Activated CD8-positive, alpha-beta T cell treated with anti-CD3 and anti-CD28 coated beads, Interleukin-2, amount 10 ng/mL, durations not matched to agents 7 days and 5 days (primary cell): ENCODE data around the gene DGCR6L. TPM values are rescaled to one million over a fixed set of nuclear protein-coding genes. Genes with fewer than 3 reads are reported as not detected.
"Not testable (repeated sequence)": the region's sequence is repeated elsewhere in the genome, so short reads cannot be mapped to it uniquely, and the experiment has no call there.

Experiments
- ATAC-seq: fragments of 150-1000 bp; cut with Tn5 transposase; one replicate; pipeline ENCODE4 v1.10.0; 2021; ENCODE audit warnings: moderate library complexity
- CTCF ChIA-PET: fragments of 350-600 bp; sonication (Branson Sonifier 250); formaldehyde crosslinking; loops from one replicate; lab custom pipeline; 2021; ENCODE audit warnings: antibody characterized with exemption; lab: Charles Lee
- POLR2A ChIA-PET: fragments of 350-600 bp; sonication (Branson Sonifier 250); formaldehyde crosslinking; loops from one replicate; lab custom pipeline; 2021; ENCODE audit warnings: antibody characterized with exemption; lab: Charles Lee
- DNase-seq: peaks from one replicate; pipeline ENCODE4 v3.0.0-alpha.2; 2020
- H3K27ac Mint-ChIP-seq: one replicate; pipeline ENCODE4 v1.8.0; 2021; ENCODE audit warnings: mild to moderate bottlenecking, mixed read lengths
- H3K27me3 Mint-ChIP-seq: one replicate; pipeline ENCODE4 v1.8.0; 2021; ENCODE audit warnings: low read depth, mixed read lengths
- H3K36me3 Mint-ChIP-seq: one replicate; pipeline ENCODE4 v1.8.0; 2021; ENCODE audit warnings: low read depth, mixed read lengths
- H3K4me1 Mint-ChIP-seq: one replicate; pipeline ENCODE4 v1.8.0; 2021; ENCODE audit warnings: low read depth, mixed read lengths
- H3K4me3 Mint-ChIP-seq: one replicate; pipeline ENCODE4 v1.8.0; 2021; ENCODE audit warnings: mild to moderate bottlenecking, mixed read lengths
- H3K9me3 Mint-ChIP-seq: one replicate; pipeline ENCODE4 v1.8.0; 2022; ENCODE audit warnings: mixed read lengths; ENCODE audit not compliant: insufficient read depth
- total RNA-seq, 2 experiments: library from RNA; stranded (reverse); gene quantifications; one replicate each; pipeline ENCODE4 v1.2.3, GENCODE V29; 2021

DGCR6L gene
- total RNA-seq, 2 experiments from 2014 or later: 50.4 to 56.3 TPM

DNA sequence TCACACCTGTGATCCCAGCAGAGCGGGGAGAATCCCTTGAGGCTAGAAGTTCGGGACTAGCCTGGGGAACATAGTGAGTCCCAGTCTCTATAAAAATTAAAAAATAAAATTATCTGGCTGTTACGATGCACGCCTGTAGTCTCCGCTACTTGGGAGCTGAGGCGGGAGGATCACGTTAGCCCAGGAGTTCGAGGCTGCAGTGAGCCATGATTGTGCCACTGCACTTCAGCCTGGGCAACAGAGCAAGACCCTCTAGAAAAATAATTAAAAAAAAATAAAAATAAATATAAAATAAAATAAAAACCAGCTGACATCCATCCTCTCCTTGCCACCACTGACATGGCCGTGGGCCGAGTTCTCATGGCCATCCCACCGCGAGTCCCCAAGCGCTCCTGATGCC lies 44.0 kb downstream of the DGCR6L start:
- peaks cover 3% of the 10 kb centered on the region for H3K27me3 Mint-ChIP-seq
- no peaks in the 10 kb centered on the region for H3K9me3 Mint-ChIP-seq
- POLR2A ChIA-PET: no interaction called here
- no peak overlapping the region for H3K4me3 Mint-ChIP-seq
- peaks cover 3% of the 10 kb centered on the region for H3K4me1 Mint-ChIP-seq
- DNase-seq (no peak), ATAC-seq (no peak)
- CTCF ChIA-PET: no interaction called here
- no peaks in the 10 kb centered on the region for H3K36me3 Mint-ChIP-seq
- H3K27ac Mint-ChIP-seq: no peak overlapping the region

DNA sequence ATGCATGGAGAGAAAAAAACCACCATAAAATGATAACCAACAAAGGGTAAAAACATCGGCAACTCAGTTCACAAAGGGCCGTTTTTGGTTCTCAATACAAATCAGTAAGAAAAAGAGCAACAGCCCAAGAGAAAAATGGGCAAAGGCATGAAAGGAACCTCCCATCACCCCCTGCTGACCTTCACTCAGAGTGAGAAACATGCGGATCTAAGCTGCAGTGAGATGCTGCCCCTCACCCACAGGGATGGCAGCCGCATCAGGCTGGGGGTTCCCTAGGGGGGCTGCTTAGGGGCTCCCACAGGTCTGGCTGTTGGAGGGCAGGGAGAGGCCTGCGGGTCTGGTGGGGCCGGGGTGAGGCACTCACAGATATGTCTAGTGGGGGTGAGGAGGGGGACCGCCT lies 44.5 kb downstream of the DGCR6L start:
- H3K4me1 Mint-ChIP-seq, POLR2A ChIA-PET, CTCF ChIA-PET, H3K4me3 Mint-ChIP-seq, DNase-seq, H3K27ac Mint-ChIP-seq, H3K9me3 Mint-ChIP-seq, H3K27me3 Mint-ChIP-seq, H3K36me3 Mint-ChIP-seq, ATAC-seq: not testable (repeated sequence)

DNA sequence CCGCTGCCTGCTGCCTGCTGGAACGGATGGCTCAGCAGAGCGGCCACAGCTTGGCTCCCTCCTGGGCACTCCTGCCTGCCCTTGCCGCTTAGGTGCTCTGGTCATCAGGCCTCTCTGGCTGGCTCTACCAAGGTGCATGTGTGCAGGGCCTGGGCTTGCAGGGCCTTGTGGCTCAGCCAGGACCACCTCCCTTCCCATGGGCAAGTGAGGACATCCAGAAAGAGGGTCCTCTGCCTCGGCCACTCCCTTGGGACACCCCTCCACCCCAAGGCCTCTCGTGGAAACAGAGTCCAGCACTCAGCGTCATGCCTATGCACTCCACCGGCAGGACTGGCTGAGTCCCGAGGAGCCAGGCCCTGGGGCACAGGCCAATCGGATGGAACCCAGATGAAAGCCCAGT lies 45.5 kb downstream of the DGCR6L start:
- ATAC-seq, H3K4me1 Mint-ChIP-seq, H3K36me3 Mint-ChIP-seq, H3K27me3 Mint-ChIP-seq, H3K27ac Mint-ChIP-seq, DNase-seq, CTCF ChIA-PET, H3K9me3 Mint-ChIP-seq, H3K4me3 Mint-ChIP-seq: not testable (repeated sequence)
- POLR2A ChIA-PET: interaction anchor here (0.6 kb wide), 1 partner anchor 10 kb away, joined by 3 read pairs; no protein-coding TSS in a partner anchor

DNA sequence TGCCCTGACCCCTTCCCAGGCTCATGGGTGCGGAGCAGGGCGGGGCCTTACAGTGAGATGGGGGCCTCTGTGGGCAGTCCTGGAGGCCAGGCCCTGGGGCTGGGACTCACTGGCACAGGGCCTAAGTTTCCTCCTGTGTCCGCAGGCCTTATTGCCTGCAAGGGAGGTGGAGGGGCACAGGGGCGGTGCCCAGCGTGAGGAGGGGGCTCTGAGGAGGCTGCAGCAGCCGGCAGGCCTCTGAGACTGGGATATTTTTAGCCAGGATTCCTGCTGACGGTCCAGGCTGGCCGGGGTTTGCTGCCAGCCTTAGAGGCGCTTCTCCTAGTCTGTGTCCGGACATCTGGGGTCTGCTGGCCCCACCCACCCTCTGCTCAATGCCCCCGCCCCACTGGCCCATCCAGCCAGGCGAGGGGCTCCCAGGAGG lies 46.1 kb downstream of the DGCR6L start:
- no peak overlapping the region for H3K27ac Mint-ChIP-seq
- DNase-seq: no peak
- ATAC-seq: no peak
- H3K27me3 Mint-ChIP-seq: peaks cover under 1% of the 10 kb centered on the region
- H3K4me3 Mint-ChIP-seq: no peak overlapping the region
- ChIA-PET POLR2A (interaction anchor here (0.6 kb wide), 1 partner anchor 11 kb away, joined by 3 read pairs; no protein-coding TSS in a partner anchor), CTCF (interaction anchor here (1.1 kb wide), 1 partner anchor 117 kb away, joined by 3 read pairs; no protein-coding TSS in a partner anchor)
- H3K9me3 Mint-ChIP-seq: no peaks in the 10 kb centered on the region
- H3K4me1 Mint-ChIP-seq: peaks cover 2% of the 10 kb centered on the region
- H3K36me3 Mint-ChIP-seq: no peaks in the 10 kb centered on the region

DNA sequence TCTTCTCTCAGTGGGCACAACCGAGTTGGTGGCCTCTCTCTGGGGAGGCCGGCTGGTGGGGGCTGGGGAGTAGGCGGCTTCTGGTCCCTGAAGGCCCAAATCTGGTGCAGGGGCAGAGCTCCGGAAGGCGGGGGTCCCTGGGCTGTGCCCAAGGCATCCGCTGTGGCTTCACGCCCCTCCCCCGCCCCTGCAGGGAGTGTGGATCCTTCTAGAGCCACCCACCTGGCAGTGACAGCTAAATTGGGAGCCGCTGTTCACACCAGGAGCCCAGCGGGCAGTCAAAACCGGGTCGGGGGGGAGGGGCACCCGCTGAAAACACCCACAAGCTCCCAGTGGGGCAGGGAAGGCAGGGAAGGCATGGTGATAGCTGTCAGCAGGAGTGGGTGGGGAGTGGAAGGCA lies 47.2 kb downstream of the DGCR6L start:
- Mint-ChIP-seq H3K27ac (no peak overlapping the region), H3K9me3 (no peaks in the 10 kb centered on the region)
- CTCF ChIA-PET: interaction anchor here (1.1 kb wide), 1 partner anchor 116 kb away, joined by 3 read pairs; no protein-coding TSS in a partner anchor

DNA sequence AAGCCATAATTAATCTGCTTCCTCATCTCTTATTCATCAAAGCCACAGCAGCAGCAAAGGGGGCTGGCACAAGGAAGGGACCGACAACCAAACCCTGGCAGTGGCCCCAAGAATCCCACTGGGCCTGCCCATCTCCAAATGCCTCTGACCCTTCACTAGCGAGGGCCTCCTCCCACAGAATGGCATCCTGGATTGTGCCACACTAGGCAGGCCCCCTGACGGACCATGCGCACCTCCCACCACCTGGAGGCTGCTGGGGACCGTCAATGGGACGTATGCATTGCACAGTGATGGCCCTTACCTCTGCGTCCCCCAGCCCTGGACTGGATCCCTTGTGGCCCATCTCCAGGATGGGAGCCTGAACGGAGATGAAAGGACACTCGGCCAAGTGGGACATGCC lies 47.7 kb downstream of the DGCR6L start:
- ChIA-PET POLR2A (no interaction called here), CTCF (interaction anchor here (1.6 kb wide), 1 partner anchor 33 kb away, joined by 4 read pairs; no protein-coding TSS in a partner anchor)
- peaks cover 5% of the 10 kb centered on the region for H3K4me1 Mint-ChIP-seq
- ATAC-seq: no peak
- H3K4me3 Mint-ChIP-seq: no peak overlapping the region
- no peak for DNase-seq
- H3K27me3 Mint-ChIP-seq: peaks cover 2% of the 10 kb centered on the region
- no peaks in the 10 kb centered on the region for H3K36me3 Mint-ChIP-seq
- no peak overlapping the region for H3K27ac Mint-ChIP-seq
- no peaks in the 10 kb centered on the region for H3K9me3 Mint-ChIP-seq

More for the DNA sequence above, 47.2 kb downstream of the DGCR6L start:
- H3K27me3 Mint-ChIP-seq: peaks cover 2% of the 10 kb centered on the region
- no peaks in the 10 kb centered on the region for H3K36me3 Mint-ChIP-seq
- POLR2A ChIA-PET: no interaction called here
- H3K4me3 Mint-ChIP-seq: no peak overlapping the region
- DNase-seq (no peak), ATAC-seq (no peak)
- peaks cover 5% of the 10 kb centered on the region for H3K4me1 Mint-ChIP-seq

DNA sequence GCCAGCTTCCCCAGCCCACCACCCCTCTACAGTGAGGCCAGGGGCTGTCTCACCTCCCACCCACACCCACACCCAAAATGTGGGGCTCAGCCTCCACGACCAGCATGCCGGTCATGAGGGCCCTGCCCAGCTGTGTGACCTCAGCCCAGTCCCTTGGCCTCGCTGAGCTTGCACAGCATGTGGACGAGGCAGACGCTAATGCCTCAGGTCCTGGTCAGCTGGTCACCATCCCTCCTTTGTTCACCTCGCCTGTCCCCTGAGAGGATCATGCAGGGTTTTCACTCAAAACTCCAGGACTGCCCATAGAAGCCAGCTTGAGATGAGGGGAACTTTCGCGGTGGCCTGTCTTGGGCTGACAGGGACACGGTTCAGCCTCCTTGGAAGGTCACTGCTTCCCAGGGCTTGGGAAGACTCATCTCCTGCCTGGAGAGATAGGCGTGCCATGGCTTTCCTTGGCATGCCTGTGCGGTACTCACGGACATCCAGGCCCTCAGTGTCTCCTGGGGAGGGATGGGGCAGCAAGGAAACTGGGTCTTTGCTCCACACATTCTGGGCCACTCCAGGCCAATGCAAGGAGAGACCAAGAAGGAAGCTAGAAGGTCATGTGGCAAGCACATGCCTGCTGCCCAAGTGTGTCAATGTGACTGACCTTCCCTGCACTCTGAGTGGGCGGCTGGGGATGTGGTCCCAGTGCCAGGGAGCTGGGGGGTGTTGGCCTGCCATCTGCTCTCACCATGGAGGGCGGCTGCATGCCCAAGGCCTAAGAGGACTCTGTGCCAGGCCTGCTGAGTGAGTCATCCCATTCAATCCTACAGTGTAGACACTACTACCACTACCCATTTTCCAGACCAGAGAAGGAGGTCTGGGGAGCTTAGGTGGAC lies 48.5 kb downstream of the DGCR6L start:
- CTCF ChIA-PET: interaction anchor here (1.6 kb wide), 1 partner anchor 33 kb away, joined by 4 read pairs; no protein-coding TSS in a partner anchor
- no peaks in the 10 kb centered on the region for H3K9me3 Mint-ChIP-seq
- peaks cover 8% of the 10 kb centered on the region for H3K27me3 Mint-ChIP-seq
- no peak for ATAC-seq
- DNase-seq: no peak
- H3K27ac Mint-ChIP-seq: no peak overlapping the region
- peaks cover 5% of the 10 kb centered on the region for H3K4me1 Mint-ChIP-seq
- POLR2A ChIA-PET: no interaction called here
- H3K36me3 Mint-ChIP-seq: no peaks in the 10 kb centered on the region
- no peak overlapping the region for H3K4me3 Mint-ChIP-seq

DNA sequence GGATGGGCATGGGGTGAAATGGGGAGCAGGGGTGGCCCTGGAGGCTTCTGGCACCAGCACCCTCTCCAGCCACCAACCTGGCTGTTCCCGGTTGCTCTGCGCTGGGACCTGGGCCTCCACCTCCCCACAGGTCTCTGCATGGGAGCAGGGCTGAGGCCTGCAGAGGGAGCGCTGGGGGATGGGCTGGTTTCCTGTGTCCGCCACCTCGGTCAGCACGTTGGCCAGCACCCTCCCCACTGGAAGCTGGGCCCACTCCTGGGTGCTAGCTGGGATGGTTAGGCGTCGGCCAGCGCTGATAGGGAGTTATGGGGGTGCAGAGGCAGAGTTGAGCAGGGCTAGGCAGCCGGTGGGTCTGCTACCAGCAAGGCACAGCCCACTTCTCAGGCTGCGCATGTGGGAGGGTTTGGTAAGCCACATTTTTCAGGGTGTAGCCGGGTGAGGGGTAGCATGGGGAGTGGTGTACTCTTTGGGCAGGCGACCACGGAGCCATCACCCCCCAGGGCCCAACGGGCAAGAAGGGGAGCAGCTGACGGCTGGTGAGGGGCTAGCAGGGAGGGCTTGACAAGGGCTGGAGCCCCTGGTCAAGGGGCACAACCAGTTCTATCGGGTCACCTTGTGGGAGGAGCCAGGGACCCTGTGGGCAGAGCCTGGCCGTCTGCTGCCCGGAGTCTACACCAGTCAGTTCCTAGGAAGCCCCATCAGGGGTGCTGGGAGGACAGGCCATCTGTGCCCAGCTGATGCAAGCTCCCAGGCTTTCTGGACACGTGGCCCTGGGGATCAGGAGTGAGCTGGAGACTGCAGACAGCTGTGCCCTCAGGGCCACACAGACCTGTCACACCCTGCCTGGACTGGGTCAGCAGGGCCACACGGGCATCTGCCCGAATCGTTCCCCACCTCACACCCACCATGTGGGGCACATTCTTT lies 49.4 kb downstream of the DGCR6L start:
- POLR2A ChIA-PET, DNase-seq, H3K27ac Mint-ChIP-seq, H3K36me3 Mint-ChIP-seq, H3K4me1 Mint-ChIP-seq, H3K9me3 Mint-ChIP-seq, H3K27me3 Mint-ChIP-seq, H3K4me3 Mint-ChIP-seq, ATAC-seq: not testable (repeated sequence)
- CTCF ChIA-PET: interaction anchor here (1.3 to 1.6 kb wide), 2 partner anchors 32 to 113 kb away, joined by 4 read pairs; no protein-coding TSS in a partner anchor

DNA sequence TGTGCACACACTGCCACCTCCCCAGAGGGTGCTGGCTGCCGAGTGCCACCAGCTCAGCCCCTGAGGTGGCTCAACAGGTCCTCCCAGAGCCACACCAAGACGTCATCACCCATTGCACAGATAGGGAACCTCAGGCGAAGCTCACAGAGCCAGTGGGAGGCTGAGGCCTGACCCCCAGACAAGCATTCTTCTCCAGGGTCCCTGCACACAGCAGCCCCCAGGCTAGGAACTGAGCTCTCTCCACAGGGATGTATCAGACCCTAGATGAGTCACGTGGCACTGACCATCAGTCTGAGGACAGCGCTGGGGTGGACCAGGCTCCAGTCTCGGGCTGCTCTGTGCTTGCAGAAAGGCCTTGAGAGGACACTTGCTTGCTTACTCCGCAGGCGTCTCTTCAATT lies 50.2 kb downstream of the DGCR6L start:
- H3K27me3 Mint-ChIP-seq, H3K4me1 Mint-ChIP-seq, H3K9me3 Mint-ChIP-seq, H3K27ac Mint-ChIP-seq, POLR2A ChIA-PET, ATAC-seq, H3K36me3 Mint-ChIP-seq, H3K4me3 Mint-ChIP-seq, DNase-seq: not testable (repeated sequence)
- CTCF ChIA-PET: interaction anchor here (1.3 kb wide), 1 partner anchor 112 kb away, joined by 4 read pairs; no protein-coding TSS in a partner anchor

DNA sequence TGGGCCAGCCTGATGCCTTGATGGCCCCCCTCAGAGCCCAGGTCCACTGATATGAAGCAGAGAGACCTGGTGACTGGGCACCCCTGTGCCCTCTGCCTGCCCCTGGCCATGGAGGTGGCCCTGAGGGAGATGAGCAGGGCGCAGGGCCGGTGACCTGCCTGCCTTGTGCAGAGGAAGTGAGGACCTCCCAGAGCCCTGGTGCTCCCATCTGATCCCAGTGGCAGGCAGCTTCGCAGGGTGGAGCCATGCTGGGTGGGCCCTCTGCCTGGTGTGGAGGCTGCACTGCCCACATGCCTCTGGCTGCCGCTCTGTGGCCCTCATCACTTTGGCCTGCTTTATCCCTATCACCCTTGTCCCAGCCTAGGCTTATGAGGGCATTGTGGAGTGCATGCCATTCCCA lies 50.7 kb downstream of the DGCR6L start:
- H3K4me1 Mint-ChIP-seq, H3K27me3 Mint-ChIP-seq, H3K9me3 Mint-ChIP-seq, CTCF ChIA-PET, DNase-seq, POLR2A ChIA-PET, H3K36me3 Mint-ChIP-seq, ATAC-seq, H3K27ac Mint-ChIP-seq: not testable (repeated sequence)
- peak overlapping the region; percentile 67 for H3K4me3 Mint-ChIP-seq

DNA sequence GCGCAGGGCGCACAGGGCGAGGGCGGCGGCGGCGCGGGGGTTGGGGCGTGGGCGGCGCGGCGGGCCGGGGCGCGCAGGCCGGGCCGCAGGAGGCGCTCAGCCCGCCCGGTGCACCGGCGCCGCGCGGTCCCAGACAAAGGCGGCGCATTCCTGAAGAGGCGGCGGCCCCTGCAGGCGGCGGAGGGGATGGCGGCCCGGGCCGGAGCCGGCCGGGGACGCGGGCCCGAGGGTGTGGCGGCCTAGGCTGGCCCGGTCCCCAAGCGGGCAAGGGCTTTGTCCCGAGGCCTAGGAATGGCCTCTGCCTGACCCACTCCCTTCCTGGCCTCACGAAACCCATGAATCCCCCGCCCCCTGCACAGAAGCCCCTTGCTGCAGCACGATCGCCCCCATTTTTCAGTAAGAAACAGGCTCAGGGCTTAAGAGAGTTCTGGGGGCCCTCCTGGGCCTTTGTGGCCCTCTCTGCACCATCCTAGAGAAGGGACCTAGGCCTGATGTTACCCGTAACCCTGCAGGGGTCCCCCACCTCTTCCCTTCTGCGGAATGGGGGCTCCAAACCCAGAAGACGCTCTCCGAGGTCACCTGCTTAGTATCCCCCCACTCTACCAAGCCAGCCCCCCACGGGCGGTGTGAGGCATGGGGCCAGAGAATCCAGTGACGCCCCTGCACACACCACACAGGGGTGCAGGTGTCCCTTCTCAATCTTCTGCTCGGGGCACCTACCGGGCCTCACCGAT lies 51.4 kb downstream of the DGCR6L start, which contains the start of gene RTN4R:
Gene RTN4R (minus strand): TSS at position 40 of the 734 bp plus-strand sequence. CDS start 226 bp downstream, outside the sequence.
- H3K4me3 Mint-ChIP-seq: peak within 1 kb of the TSS; percentile 67
- H3K36me3 Mint-ChIP-seq: no peaks in the 10 kb centered on the region
- peaks cover 10% of the 10 kb centered on the region for H3K27me3 Mint-ChIP-seq
- peak within 1 kb of the TSS; percentile 30 for H3K27ac Mint-ChIP-seq
- ChIA-PET CTCF (no interaction called here), POLR2A (no interaction called here)
- ATAC-seq: peak; percentile 88
- no peaks in the 10 kb centered on the region for H3K9me3 Mint-ChIP-seq
- H3K4me1 Mint-ChIP-seq: peaks cover 5% of the 10 kb centered on the region
- DNase-seq: peak; percentile 66
